Kidney capillary endothelial cell (primary cell): ENCODE measurements around the gene ARTN.

Experiments used
- DNase-seq: peaks from one replicate; pipeline ENCODE4 v3.0.0-alpha.2; 2018; ENCODE audit warnings: low spot score

The ARTN gene, protein sequence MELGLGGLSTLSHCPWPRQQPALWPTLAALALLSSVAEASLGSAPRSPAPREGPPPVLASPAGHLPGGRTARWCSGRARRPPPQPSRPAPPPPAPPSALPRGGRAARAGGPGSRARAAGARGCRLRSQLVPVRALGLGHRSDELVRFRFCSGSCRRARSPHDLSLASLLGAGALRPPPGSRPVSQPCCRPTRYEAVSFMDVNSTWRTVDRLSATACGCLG

DNA sequence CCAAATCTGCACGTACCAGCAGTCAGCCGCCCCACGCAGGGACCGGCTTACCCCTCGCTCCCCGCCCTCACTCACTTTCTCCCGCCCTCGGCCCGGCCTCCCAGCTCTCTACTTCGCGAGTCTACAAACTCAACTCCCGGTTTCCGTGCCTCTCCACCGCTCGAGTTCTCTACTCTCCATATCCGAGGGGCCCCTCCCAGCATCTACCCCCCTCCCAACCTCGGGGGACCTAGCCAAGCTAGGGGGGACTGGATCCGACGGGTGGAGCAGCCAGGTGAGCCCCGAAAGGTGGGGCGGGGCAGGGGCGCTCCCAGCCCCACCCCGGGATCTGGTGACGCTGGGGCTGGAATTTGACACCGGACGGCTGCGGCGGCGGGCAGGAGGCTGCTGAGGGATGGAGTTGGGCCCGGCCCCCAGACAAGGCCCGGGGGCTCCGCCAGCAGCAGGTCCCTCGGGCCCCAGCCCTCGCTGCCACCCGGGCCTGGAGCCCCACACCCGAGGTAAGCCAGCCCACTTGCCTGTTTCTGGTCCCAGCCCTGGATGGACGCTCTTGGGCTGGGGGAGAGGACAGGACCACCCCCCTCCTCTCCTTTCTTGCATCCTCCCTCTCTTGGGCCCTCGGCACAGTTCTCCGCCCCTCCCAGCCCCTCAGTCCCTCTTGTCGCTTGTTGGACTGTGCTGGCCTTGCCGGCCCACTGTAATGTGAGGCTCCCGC lies at the start of gene ARTN:
Gene ARTN, plus strand, starts transcription at position 416 of the 715 bp plus-strand sequence. CDS start 1,856 bp downstream, outside the sequence.
- DNase-seq: no peak

GRCh38 chr1:43885279-43885801 lies 48.3 kb upstream of the ARTN start:
- no peak for DNase-seq

DNA sequence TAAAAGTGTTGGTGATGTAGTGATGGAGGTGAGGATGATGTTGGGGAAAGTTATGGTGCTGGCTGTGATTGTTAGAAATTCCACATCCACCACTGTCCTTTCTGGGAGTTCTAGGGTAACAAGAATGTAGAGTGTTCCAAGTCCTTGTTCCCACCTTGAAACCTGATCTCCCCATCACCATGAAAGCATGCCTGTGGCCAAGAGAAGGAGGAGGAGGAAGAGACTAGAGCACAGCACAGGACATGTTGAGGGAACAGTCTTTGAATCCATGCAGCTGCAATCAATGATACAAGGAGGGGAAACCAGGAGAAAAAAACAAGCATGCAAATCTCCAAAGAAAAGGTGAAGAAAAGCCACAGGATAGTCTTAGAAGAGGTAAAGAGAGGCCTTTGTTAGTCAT lies 45.9 kb upstream of the ARTN start:
- DNase-seq: no peak

DNA sequence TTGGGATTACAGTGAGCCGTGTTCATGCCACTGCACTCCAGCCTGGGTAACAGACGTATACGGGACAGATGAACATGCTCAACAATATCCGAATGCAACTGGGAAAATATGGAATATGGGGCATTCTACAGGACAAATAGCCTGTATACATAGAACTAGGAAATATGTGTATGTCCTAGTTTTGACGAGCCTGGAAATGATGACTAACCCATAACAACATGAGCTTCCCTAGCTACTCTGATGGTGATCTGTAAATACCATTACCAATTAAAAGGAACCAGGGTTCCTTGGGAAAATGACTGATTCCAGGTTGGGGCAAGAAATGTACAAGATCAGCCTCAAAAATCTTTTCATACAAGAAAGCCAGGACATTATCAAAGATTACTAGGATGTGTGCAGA lies 42.8 kb upstream of the ARTN start:
- DNase-seq: peak; percentile 15

DNA sequence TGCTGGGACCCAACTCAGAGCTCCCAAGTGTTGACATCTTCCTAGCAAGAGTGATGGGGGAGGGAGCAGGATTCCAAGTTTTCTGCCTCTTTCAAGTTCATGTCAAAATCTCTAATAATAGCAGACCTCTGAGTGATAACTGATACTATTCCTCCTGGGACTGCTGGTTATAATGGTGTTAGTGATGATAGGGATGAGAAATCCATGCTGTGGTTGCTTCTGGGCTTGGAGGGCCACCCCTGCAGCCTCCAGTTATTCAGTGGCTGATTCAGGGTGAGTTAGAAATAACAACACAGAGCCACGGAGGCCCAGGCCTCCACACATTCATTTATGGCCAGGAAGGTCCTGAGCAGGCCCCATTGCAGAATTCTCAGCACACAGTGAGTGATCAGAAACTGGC lies 40.6 kb upstream of the ARTN start:
- DNase-seq: no peak

- no peak for DNase-seq
Observed at GRCh38 chr1:43898981-43899380, 34.6 kb upstream of the ARTN start.

GRCh38 chr1:43900386-43900785 lies 33.2 kb upstream of the ARTN start:
- DNase-seq: no peak

- peak; percentile 0 for DNase-seq
Observed at GRCh38 chr1:43901196-43901961, 32.2 kb upstream of the ARTN start.

- DNase-seq: no peak
Observed at GRCh38 chr1:43902058-43902831, 31.4 kb upstream of the ARTN start.

GRCh38 chr1:43904660-43905551 lies 28.7 kb upstream of the ARTN start:
- no peak for DNase-seq

- DNase-seq: no peak
Observed at GRCh38 chr1:43908226-43908625, 25.4 kb upstream of the ARTN start.

GRCh38 chr1:43908858-43909257 lies 24.7 kb upstream of the ARTN start:
- no peak for DNase-seq

DNA sequence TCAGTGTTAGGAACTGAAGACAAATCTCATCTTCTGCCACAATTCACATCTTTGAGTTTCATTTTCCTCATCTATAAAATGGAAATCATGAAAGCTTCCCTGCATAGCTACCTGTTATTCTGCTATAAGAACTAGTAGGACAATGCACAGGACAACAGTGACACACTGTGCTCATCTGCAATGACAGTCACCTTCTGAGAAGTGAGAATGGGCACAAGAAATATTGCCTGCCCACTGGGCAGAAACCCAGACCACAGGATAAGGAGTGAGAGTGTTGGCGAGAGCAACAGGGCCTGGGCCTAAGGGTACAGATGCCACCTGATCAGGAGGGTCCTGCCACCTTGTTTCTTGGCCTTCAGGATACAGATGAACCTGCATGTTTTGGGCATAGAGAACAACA lies 23.3 kb upstream of the ARTN start:
- no peak for DNase-seq

GRCh38 chr1:43912607-43913006 lies 21.0 kb upstream of the ARTN start:
- no peak for DNase-seq

DNA sequence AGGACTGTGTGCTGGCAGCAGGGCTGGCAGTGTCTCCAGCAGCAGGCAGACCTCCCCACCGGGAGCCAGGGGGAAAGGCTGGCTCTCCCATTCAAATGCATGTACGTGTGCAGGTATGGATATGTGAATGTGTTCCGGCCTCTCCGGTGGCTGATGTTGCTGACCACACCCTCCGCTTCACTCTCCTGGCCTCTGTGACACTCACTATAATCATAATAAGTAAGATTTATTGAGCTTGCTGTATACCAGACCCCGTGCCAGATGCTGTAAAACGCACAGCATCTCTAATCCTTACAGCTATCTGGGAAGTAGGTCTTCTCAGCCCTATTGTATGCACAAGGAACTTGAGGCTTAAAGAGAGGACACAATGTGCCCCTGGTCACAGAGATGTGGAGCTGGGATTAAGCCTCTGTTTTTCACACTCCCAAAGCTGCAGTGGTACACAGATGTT lies 20.5 kb upstream of the ARTN start:
- no peak for DNase-seq

GRCh38 chr1:43913666-43914360 lies 19.8 kb upstream of the ARTN start:
- no peak for DNase-seq

DNA sequence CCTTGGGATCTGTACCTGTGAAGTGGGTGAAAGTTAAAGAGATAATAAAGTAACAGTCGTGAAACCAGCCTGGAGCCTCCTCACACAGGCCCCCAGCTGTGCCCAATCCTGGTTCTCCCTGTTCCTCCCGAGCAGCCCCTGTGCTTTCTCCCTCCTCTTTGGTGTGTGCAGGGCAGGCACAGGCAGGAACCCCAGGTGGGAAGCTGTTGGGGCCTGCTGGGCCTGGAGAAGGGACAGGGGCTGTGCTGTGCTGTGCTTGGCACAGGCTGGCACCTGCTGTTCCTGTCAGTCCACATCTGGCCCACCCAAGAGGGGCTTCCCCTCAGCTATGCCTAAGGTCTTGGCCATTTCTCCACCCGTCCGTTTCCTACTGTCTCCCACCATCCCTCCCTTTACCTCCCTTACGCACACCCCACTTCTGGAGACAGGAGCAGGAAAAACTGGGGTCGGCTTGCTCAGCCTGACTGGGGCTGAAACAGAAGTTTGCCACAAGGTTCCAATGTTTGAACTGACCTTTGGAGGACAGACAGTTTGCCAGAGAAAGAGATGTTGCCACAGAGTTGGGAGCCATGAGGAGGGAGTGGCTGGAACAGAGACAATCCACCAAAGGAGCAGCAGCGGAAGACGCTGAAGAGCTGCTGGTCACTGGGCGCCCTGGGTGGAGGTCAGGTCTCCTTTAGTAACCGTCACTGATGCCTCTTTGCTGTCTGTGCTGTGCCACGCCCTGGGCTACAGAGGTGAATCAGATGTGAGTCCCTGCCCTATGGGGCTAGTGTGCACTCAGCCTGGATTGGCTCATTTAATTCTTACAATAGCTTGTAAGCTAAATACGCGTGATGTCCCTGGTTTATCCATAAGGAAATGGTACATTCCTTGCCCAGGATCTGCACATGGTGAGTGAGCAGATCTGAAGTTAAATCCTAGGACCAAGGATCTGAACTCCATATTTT lies 18.8 kb upstream of the ARTN start:
- no peak for DNase-seq

DNA sequence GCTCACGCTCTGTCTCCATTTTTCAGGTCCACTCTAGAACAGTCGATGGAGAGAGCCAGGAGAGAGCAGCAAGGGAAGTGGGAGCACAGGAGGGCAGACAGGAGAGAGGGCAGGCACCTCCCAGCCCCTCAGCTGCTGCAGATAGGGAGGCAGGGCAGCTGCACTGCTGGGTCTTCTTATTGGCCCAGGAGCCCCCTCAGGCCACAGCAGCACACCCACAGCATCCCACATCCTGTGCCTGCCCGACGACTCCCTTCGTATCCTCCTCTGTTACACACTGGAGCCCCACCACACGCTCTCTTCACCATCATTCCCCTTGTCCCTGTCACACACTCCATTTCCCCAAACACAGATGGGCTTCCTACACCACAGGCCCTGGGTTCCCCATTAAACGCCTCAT lies 13.7 kb upstream of the ARTN start:
- DNase-seq: no peak

- DNase-seq: no peak
Observed at GRCh38 chr1:43921022-43921421, 12.6 kb upstream of the ARTN start.
